ENCODE data around the gene VPS18. TPM values are rescaled to one million over a fixed set of nuclear protein-coding genes. Genes with fewer than 3 reads are reported as not detected.

Gene VPS18
- total RNA-seq, 1 donor from 2014 or later: 37.6 TPM

DNA sequence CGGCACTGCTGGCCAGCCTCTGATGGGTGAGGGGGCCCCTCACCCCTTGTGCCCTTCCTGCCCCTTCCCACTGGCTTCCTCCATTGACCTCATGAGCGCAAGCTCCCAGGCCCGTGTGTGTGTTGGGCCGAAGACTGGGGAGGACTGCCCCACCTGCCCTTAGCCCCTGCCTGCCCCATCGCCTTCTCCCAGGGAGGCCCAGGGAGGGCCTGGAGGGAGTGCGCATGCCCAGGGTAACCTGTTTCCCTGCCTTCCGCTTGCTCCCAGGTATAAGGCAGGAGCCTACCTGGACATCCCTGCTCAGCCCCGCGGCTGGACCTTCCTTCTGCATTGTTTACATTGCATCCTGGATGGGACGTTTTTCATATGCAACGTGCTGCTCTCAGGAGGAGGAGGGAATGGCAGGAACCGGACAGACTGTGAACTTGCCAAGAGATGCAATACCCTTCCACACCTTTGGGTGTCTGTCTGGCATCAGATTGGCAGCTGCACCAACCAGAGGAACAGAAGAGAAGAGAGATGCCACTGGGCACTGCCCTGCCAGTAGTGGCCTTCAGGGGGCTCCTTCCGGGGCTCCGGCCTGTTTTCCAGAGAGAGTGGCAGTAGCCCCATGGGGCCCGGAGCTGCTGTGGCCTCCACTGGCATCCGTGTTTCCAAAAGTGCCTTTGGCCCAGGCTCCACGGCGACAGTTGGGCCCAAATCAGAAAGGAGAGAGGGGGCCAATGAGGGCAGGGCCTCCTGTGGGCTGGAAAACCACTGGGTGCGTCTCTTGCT lies 43.7 kb downstream of the VPS18 start:
- TF ChIP-seq, protein P1, sequence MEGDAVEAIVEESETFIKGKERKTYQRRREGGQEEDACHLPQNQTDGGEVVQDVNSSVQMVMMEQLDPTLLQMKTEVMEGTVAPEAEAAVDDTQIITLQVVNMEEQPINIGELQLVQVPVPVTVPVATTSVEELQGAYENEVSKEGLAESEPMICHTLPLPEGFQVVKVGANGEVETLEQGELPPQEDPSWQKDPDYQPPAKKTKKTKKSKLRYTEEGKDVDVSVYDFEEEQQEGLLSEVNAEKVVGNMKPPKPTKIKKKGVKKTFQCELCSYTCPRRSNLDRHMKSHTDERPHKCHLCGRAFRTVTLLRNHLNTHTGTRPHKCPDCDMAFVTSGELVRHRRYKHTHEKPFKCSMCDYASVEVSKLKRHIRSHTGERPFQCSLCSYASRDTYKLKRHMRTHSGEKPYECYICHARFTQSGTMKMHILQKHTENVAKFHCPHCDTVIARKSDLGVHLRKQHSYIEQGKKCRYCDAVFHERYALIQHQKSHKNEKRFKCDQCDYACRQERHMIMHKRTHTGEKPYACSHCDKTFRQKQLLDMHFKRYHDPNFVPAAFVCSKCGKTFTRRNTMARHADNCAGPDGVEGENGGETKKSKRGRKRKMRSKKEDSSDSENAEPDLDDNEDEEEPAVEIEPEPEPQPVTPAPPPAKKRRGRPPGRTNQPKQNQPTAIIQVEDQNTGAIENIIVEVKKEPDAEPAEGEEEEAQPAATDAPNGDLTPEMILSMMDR (IDR thresholded peaks at IDR 0.05; ENCODE audit: insufficient read depth, low read depth, low read length): peak; percentile 11
- no peak for TF ChIP-seq EZH2 (IDR thresholded peaks at IDR 0.05; ENCODE audit: insufficient read depth, low read length)
- no peak overlapping the region for H3K27ac ChIP-seq (ENCODE audit: low read depth, low read length)
- H3K79me2 ChIP-seq (ENCODE audit: insufficient read depth, low read length): no peaks in the 10 kb centered on the region
- H3K4me3 Mint-ChIP-seq (ENCODE audit: unreplicated experiment): no peak overlapping the region
- H3K9me3 ChIP-seq (ENCODE audit: insufficient read depth, low read depth, low read length): no peaks in the 10 kb centered on the region
- H3K4me3 ChIP-seq (ENCODE audit: insufficient read depth, low read depth, low read length): no peak overlapping the region
- peaks cover 42% of the 10 kb centered on the region for H3K27me3 Mint-ChIP-seq (ENCODE audit: low read depth, unreplicated experiment)
- H3K36me3 Mint-ChIP-seq (ENCODE audit: low read depth, unreplicated experiment): no peaks in the 10 kb centered on the region
- no peak overlapping the region for H3K27ac Mint-ChIP-seq (ENCODE audit: unreplicated experiment)
- H3K9me3 Mint-ChIP-seq (ENCODE audit: unreplicated experiment): peaks cover 2% of the 10 kb centered on the region
- no peaks in the 10 kb centered on the region for H3K27me3 ChIP-seq (ENCODE audit: insufficient read depth, low read length)
- DNase-seq (ENCODE audit: low read depth) (no peak), FAIRE-seq (no peak)
- H3K4me1 Mint-ChIP-seq (ENCODE audit: low read depth, unreplicated experiment): peaks cover 2% of the 10 kb centered on the region
- H3K36me3 ChIP-seq (ENCODE audit: insufficient read depth, low read length): no peaks in the 10 kb centered on the region
- no peaks in the 10 kb centered on the region for H4K20me1 ChIP-seq (ENCODE audit: insufficient read depth, low read length)
- H3K4me2 ChIP-seq (ENCODE audit: low read length): no peak overlapping the region
- H2AFZ ChIP-seq (ENCODE audit: low read depth, low read length): peak overlapping the region; percentile 34
- H3K9ac ChIP-seq (ENCODE audit: low read length): no peak overlapping the region
- peaks cover 25% of the 10 kb centered on the region for H3K4me1 ChIP-seq (ENCODE audit: insufficient read depth, low read length)

DNA sequence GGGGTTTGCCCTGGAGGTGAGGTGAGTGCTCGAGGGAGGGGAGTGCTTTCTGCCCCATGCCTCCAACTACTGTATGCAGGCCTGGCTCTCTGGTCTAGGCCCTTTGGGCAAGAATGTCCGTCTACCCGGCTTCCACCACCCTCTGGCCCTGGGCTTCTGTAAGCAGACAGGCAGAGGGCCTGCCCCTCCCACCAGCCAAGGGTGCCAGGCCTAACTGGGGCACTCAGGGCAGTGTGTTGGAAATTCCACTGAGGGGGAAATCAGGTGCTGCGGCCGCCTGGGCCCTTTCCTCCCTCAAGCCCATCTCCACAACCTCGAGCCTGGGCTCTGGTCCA lies 44.3 kb downstream of the VPS18 start:
- Histone ChIP-seq H2AFZ (ENCODE audit: low read depth, low read length) (no peak overlapping the region), H4K20me1 (ENCODE audit: insufficient read depth, low read length) (no peaks in the 10 kb centered on the region), H3K9me3 (ENCODE audit: insufficient read depth, low read depth, low read length) (no peaks in the 10 kb centered on the region), H3K79me2 (ENCODE audit: insufficient read depth, low read length) (no peaks in the 10 kb centered on the region), H3K27ac (ENCODE audit: low read depth, low read length) (no peak overlapping the region), H3K27me3 (ENCODE audit: insufficient read depth, low read length) (no peaks in the 10 kb centered on the region), H3K4me2 (ENCODE audit: low read length) (no peak overlapping the region), H3K4me3 (ENCODE audit: insufficient read depth, low read depth, low read length) (no peak overlapping the region), H3K4me1 (ENCODE audit: insufficient read depth, low read length) (peaks cover 25% of the 10 kb centered on the region), H3K36me3 (ENCODE audit: insufficient read depth, low read length) (no peaks in the 10 kb centered on the region), H3K9ac (ENCODE audit: low read length) (no peak overlapping the region)
- DNase-seq (ENCODE audit: low read depth) (no peak), FAIRE-seq (no peak)
- Mint-ChIP-seq H3K27ac (ENCODE audit: unreplicated experiment) (no peak overlapping the region), H3K4me1 (ENCODE audit: low read depth, unreplicated experiment) (peaks cover 2% of the 10 kb centered on the region), H3K27me3 (ENCODE audit: low read depth, unreplicated experiment) (peaks cover 40% of the 10 kb centered on the region), H3K36me3 (ENCODE audit: low read depth, unreplicated experiment) (no peaks in the 10 kb centered on the region), H3K9me3 (ENCODE audit: unreplicated experiment) (peaks cover 2% of the 10 kb centered on the region), H3K4me3 (ENCODE audit: unreplicated experiment) (no peak overlapping the region)
- TF ChIP-seq, protein P1 (IDR thresholded peaks at IDR 0.05; ENCODE audit: insufficient read depth, low read depth, low read length): no peak
- no peak for TF ChIP-seq EZH2 (IDR thresholded peaks at IDR 0.05; ENCODE audit: insufficient read depth, low read length)

DNA sequence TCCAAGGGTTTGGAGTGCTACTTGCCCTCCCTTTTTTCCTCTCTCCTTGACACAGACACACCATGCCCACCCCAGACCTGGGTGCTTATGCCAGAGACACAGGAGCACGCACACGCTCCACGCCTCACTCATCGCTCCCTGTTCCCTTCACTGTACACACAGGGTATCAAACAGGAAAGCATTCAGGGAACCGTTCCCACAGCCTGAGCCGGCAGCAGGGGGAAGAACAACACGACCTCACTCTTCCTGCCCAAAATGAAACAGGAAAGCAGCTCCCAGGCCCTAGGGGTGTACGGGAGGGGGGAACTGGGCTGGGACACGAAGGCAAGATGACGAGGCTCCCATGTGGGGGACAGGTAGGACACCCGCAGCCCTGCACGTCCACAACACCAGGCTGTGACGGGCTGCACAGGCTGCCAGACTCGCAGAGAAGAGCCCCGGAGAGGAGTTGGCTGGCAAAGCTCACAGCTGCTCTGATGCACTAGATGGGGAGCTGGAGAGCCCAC lies 46.1 kb downstream of the VPS18 start:
- Histone ChIP-seq H3K9ac (ENCODE audit: low read length) (no peak overlapping the region), H3K27ac (ENCODE audit: low read depth, low read length) (no peak overlapping the region)
- no peaks in the 10 kb centered on the region for H3K36me3 Mint-ChIP-seq (ENCODE audit: low read depth, unreplicated experiment)

More for the DNA sequence above, 46.1 kb downstream of the VPS18 start:
- peak overlapping the region; percentile 57 for H3K4me3 Mint-ChIP-seq (ENCODE audit: unreplicated experiment)
- peaks cover 41% of the 10 kb centered on the region for H3K27me3 Mint-ChIP-seq (ENCODE audit: low read depth, unreplicated experiment)
- H3K4me2 ChIP-seq (ENCODE audit: low read length): peak overlapping the region; percentile 4
- H3K4me3 ChIP-seq (ENCODE audit: insufficient read depth, low read depth, low read length): no peak overlapping the region
- H3K36me3 ChIP-seq (ENCODE audit: insufficient read depth, low read length): no peaks in the 10 kb centered on the region
- H3K4me1 Mint-ChIP-seq (ENCODE audit: low read depth, unreplicated experiment): peaks cover 2% of the 10 kb centered on the region
- peak overlapping the region; percentile 42 for H2AFZ ChIP-seq (ENCODE audit: low read depth, low read length)
- H3K9me3 ChIP-seq (ENCODE audit: insufficient read depth, low read depth, low read length): no peaks in the 10 kb centered on the region
- peaks cover 25% of the 10 kb centered on the region for H3K4me1 ChIP-seq (ENCODE audit: insufficient read depth, low read length)
- FAIRE-seq (no peak), DNase-seq (ENCODE audit: low read depth) (no peak)
- no peaks in the 10 kb centered on the region for H4K20me1 ChIP-seq (ENCODE audit: insufficient read depth, low read length)
- H3K27me3 ChIP-seq (ENCODE audit: insufficient read depth, low read length): no peaks in the 10 kb centered on the region
- TF ChIP-seq, protein P1 (IDR thresholded peaks at IDR 0.05; ENCODE audit: insufficient read depth, low read depth, low read length): no peak
- no peak for TF ChIP-seq EZH2 (IDR thresholded peaks at IDR 0.05; ENCODE audit: insufficient read depth, low read length)
- no peaks in the 10 kb centered on the region for H3K79me2 ChIP-seq (ENCODE audit: insufficient read depth, low read length)
- H3K9me3 Mint-ChIP-seq (ENCODE audit: unreplicated experiment): peaks cover 2% of the 10 kb centered on the region
- peak overlapping the region; percentile 3 for H3K27ac Mint-ChIP-seq (ENCODE audit: unreplicated experiment)

Measured in astrocyte (in vitro differentiated cells and primary cell).